A549 (cell line): ENCODE results near the gene RGS14. TPM values are rescaled to one million over a fixed set of nuclear protein-coding genes. Genes with fewer than 3 reads are reported as not detected.

ENCODE experiments used
- ATAC-seq, 2 experiments: fragments of 200-7000 bp in 1 of 2; fragments of >200 bp in 1 of 2; cut with Nextera tagmentation in 1 of 2; cut with Tn5 transposase in 1 of 2; 3 replicates each; pipeline versions ENCODE4 v1.8.0 to v1.9.1; 2018 to 2020; ENCODE audit warnings: mild to moderate bottlenecking in 1 of 2, moderate library complexity in 1 of 2
- CTCF ChIA-PET: fragments of 300-600 bp; sonication (Branson Sonifier 250); formaldehyde crosslinking; extraction: SDS; loops from one replicate; lab custom pipeline; 2021; ENCODE audit warnings: antibody characterized with exemption, inconsistent platforms; lab: Yijun Ruan, JAX
- POLR2A ChIA-PET: fragments of 350-600 bp; formaldehyde crosslinking; extraction: SDS; loops from one replicate; lab custom pipeline; 2021; ENCODE audit warnings: antibody characterized with exemption, inconsistent platforms; lab: Yijun Ruan, JAX
- DNase-seq, 2 experiments: peaks; one replicate each; pipeline versions ENCODE4 v3.0.0 to v3.0.0-alpha.2; 2011 to 2016; ENCODE audit warnings: low read depth in 1 of 2, low spot score in 1 of 2
- FAIRE-seq: peaks from 2 replicates; lab custom pipeline; 2011; peaks lifted over from hg19 to GRCh38; lab: Jason Lieb, UNC
- H3K27ac ChIP-seq, 2 experiments: fragments of >200 bp; sonication (Bioruptor Twin); formaldehyde crosslinking; 3 replicates each; pipeline ENCODE4 v1.5.1; 2016 to 2017
- H3K4me1 ChIP-seq: fragments of >200 bp; sonication (Bioruptor Twin); formaldehyde crosslinking; 3 replicates; pipeline ENCODE4 v1.6.1; 2016
- H3K4me2 ChIP-seq: fragments of >200 bp; sonication (Bioruptor Twin); formaldehyde crosslinking; 3 replicates; pipeline ENCODE4 v1.6.1; 2016
- H3K4me3 ChIP-seq: fragments of >200 bp; sonication (Bioruptor Twin); formaldehyde crosslinking; 3 replicates; pipeline ENCODE4 v1.5.1; 2016
- H3K9me3 ChIP-seq: fragments of >200 bp; sonication (Bioruptor Twin); formaldehyde crosslinking; 3 replicates; pipeline ENCODE4 v1.6.1; 2016
- ATOH8 ChIP-seq: fragments of 250-450 bp; sonication (Bioruptor Pico); IDR thresholded peaks from 2 replicates; pipeline ENCODE4 v1.5.0; 2020; ENCODE audit warnings: low read depth, mild to moderate bottlenecking, moderate library complexity
- BHLHE40 ChIP-seq: IDR thresholded peaks from 2 replicates; pipeline ENCODE4 v1.6.1; 2012; ENCODE audit warnings: low read depth, low read length, inconsistent platforms
- CBX8 ChIP-seq: fragments of 200-600 bp; sonication (generic); IDR thresholded peaks from 2 replicates; pipeline ENCODE4 v1.6.1; 2016
- CHD2 ChIP-seq: fragments of 150-350 bp; IDR thresholded peaks from 2 replicates; pipeline ENCODE4 v1.6.1; 2014; ENCODE audit warnings: low read length; ENCODE audit not compliant: partially characterized antibody
- CTCF ChIP-seq: fragments of >200 bp; sonication (Bioruptor Twin); formaldehyde crosslinking; IDR thresholded peaks from 3 replicates; pipeline ENCODE4 v1.5.1; 2016
- E2F6 ChIP-seq: IDR thresholded peaks from 2 replicates; pipeline ENCODE4 v1.6.1; 2012; ENCODE audit warnings: low read depth, borderline replicate concordance
- EHF ChIP-seq: fragments of 250-450 bp; sonication (Bioruptor Pico); IDR thresholded peaks from 2 replicates; pipeline ENCODE4 v1.5.0; 2020; ENCODE audit warnings: mild to moderate bottlenecking
- ELK1 ChIP-seq: fragments of 150-350 bp; IDR thresholded peaks from 2 replicates; pipeline ENCODE4 v1.6.1; 2014; ENCODE audit warnings: low read depth, mild to moderate bottlenecking, low read length
- EP300 ChIP-seq, 2 experiments: fragments of >200 bp; sonication (Bioruptor Twin); formaldehyde crosslinking; IDR thresholded peaks; 2 replicates in 1 of 2; 3 replicates in 1 of 2; pipeline ENCODE4 v1.6.1; 2016 to 2017
- ESRRA ChIP-seq: fragments of 150-350 bp; IDR thresholded peaks from 2 replicates; pipeline ENCODE4 v1.6.1; 2014; ENCODE audit warnings: mild to moderate bottlenecking, low read length, borderline replicate concordance
- FOSB ChIP-seq: fragments of 250-450 bp; sonication (Bioruptor Pico); IDR thresholded peaks from 2 replicates; pipeline ENCODE4 v1.5.0; 2020; ENCODE audit warnings: mild to moderate bottlenecking, moderate library complexity
- FOSL2 ChIP-seq, 2 experiments: fragments of 450-650 bp in 1 of 2; fragments of >200 bp in 1 of 2; sonication (Bioruptor Twin) in 1 of 2; formaldehyde crosslinking; IDR thresholded peaks; 2 replicates each; pipeline versions ENCODE4 v1.5.0 to v1.6.1; 2016 to 2020; ENCODE audit warnings: mild to moderate bottlenecking in 1 of 2, moderate library complexity in 1 of 2
- FOXS1 ChIP-seq: fragments of 250-450 bp; sonication (Bioruptor Pico); IDR thresholded peaks from 2 replicates; pipeline ENCODE4 v1.5.0; 2020; ENCODE audit warnings: mild to moderate bottlenecking, moderate library complexity
- GATA3 ChIP-seq: IDR thresholded peaks from 2 replicates; pipeline ENCODE4 v1.6.1; 2012; ENCODE audit warnings: borderline replicate concordance
- HDAC2 ChIP-seq: fragments of 200-600 bp; sonication (generic); IDR thresholded peaks from 2 replicates; pipeline ENCODE4 v1.6.1; 2016
- HES2 ChIP-seq: fragments of >200 bp; sonication (Bioruptor Twin); formaldehyde crosslinking; IDR thresholded peaks from 2 replicates; pipeline ENCODE4 v1.6.1; 2016
- HOXB5 ChIP-seq: fragments of 250-450 bp; sonication (Bioruptor Pico); IDR thresholded peaks from 2 replicates; pipeline ENCODE4 v1.5.0; 2020; ENCODE audit warnings: mild to moderate bottlenecking, moderate library complexity
- JUN ChIP-seq, 2 experiments: fragments of >200 bp; sonication (Bioruptor Twin); formaldehyde crosslinking; IDR thresholded peaks; 2 replicates in 1 of 2; 3 replicates in 1 of 2; pipeline ENCODE4 v1.6.1; 2016 to 2017
- MAX ChIP-seq: IDR thresholded peaks from 2 replicates; pipeline ENCODE4 v1.6.1; 2012
- NFE2L2 ChIP-seq: fragments of 150-350 bp; conservative IDR thresholded peaks from 2 replicates; pipeline ENCODE4 v1.6.1; 2014; ENCODE audit warnings: low read length
- NR3C1 ChIP-seq: fragments of >200 bp; sonication (Bioruptor Twin); formaldehyde crosslinking; IDR thresholded peaks from 3 replicates; pipeline ENCODE4 v1.6.1; 2017
- POLR2AphosphoS2 ChIP-seq: conservative IDR thresholded peaks from 2 replicates; pipeline ENCODE4 v1.6.1; 2012; ENCODE audit warnings: low read length, improper control_type of control experiment, inconsistent platforms
- RCOR1 ChIP-seq: fragments of 150-350 bp; IDR thresholded peaks from 2 replicates; pipeline ENCODE4 v1.6.1; 2014; ENCODE audit warnings: antibody characterized with exemption, low read length, low read depth
- SREBF2 ChIP-seq: fragments of 450-650 bp; IDR thresholded peaks from 2 replicates; pipeline ENCODE4 v1.6.1; 2014; ENCODE audit warnings: mild to moderate bottlenecking, moderate library complexity
- TFCP2L1 ChIP-seq: fragments of 250-450 bp; sonication (Bioruptor Pico); IDR thresholded peaks from 2 replicates; pipeline ENCODE4 v1.5.0; 2021; ENCODE audit warnings: mild to moderate bottlenecking
- TP53 ChIP-seq: fragments of 250-450 bp; sonication (Bioruptor Pico); IDR thresholded peaks from 2 replicates; pipeline ENCODE4 v1.5.0; 2021; ENCODE audit warnings: mild to moderate bottlenecking, moderate library complexity
- USF2 ChIP-seq: fragments of 450-650 bp; IDR thresholded peaks from 2 replicates; pipeline ENCODE4 v1.6.1; 2014; ENCODE audit warnings: antibody characterized with exemption
- ZC3H11A ChIP-seq: fragments of 450-650 bp; IDR thresholded peaks from 2 replicates; pipeline ENCODE4 v1.6.1; 2014; ENCODE audit warnings: antibody characterized with exemption, mild to moderate bottlenecking
- ZNF302 ChIP-seq: fragments of 250-450 bp; sonication (Bioruptor Pico); IDR thresholded peaks from 2 replicates; pipeline ENCODE4 v1.9.0; 2021; ENCODE audit warnings: inconsistent platforms, mild to moderate bottlenecking, moderate library complexity
- ZSCAN20 ChIP-seq: fragments of 250-450 bp; sonication (Bioruptor Pico); IDR thresholded peaks from 2 replicates; pipeline ENCODE4 v1.8.0; 2022; ENCODE audit warnings: mild to moderate bottlenecking, moderate library complexity
- WGBS: methylation state at CpG from one replicate; pipeline ENCODE4 v1.1.6; 2017; ENCODE audit errors: missing lambda C conversion rate; 5-methylcytosine and 5-hydroxymethylcytosine counted together
- polyA plus RNA-seq, 4 experiments: library from polyadenylated mRNA; depleted of rRNA in 3 of 4; stranded (reverse); fragments of >200 nt; fragmentation: RNase III in 1 of 4; extraction: RNeasy Plus Mini Kit Qiagen cat#74134 plus additional on column Dnase treatment in 1 of 4; gene quantifications; 2 replicates in 3 of 4; 3 replicates in 1 of 4; pipeline ENCODE4 v1.2.3, GENCODE V29; 2011 to 2017

The RGS14 gene
- polyA plus RNA-seq, 2 of the 4 experiments (the other 2 are of a cell fraction) = 3.9 to 8.4 TPM

- Histone ChIP-seq H3K9me3 (no peaks in the 10 kb centered on the region), H3K4me1 (peaks cover 3% of the 10 kb centered on the region; the same call in 1 of the 3 replicates), H3K4me2 (peak overlapping the region; percentile 82), H3K27ac (peak overlapping the region; percentile 54 to 83; a peak in 5 of 6 replicates), H3K4me3 (peak overlapping the region; percentile 54)
- 25% methylated on average over 26 of the region's 59 CpGs for WGBS
- no peak for FAIRE-seq
- peak; percentile 47 to 79 for DNase-seq
- ATAC-seq = peak; percentile 76 to 87
- ChIA-PET POLR2A (interaction anchor here (2.1 to 2.4 kb wide), 2 partner anchors 11 kb away, joined by 6 to 8 read pairs; partner anchors contain the start of gene LMAN2), CTCF (interaction anchor here (0.7 to 33.9 kb wide), 10 partner anchors 7 to 249 kb away, joined by 3 to 1107 read pairs (median 6); partner anchors contain the start of genes F12, LMAN2, PFN3 and SLC34A1)
- TF ChIP-seq E2F6 = 0 out of 2 replicates have a peak, but pooled peaks have one; percentile 25
- no peak for TF ChIP-seq CBX8
- TF ChIP-seq CTCF = no peak
- peak; percentile 3; the same call in 1 of the 2 replicates for TF ChIP-seq MAX
Measured at GRCh38 chr5:177362610-177363507, 5.1 kb downstream of the RGS14 start.

- ChIA-PET POLR2A (interaction anchor here (2.4 kb wide), 1 partner anchor 12 kb away, joined by 8 read pairs; the partner anchor contains the start of gene LMAN2), CTCF (interaction anchor here (1.2 to 33.9 kb wide), 5 partner anchors 35 to 93 kb away, joined by 3 to 1107 read pairs (median 5); partner anchors contain the start of genes F12, PFN3 and SLC34A1)
- DNase-seq = no peak
- Histone ChIP-seq H3K27ac (peak overlapping the region in 1 of 2 experiments; percentile 83; a peak in 4 of 6 replicates), H3K4me1 (peaks cover 3% of the 10 kb centered on the region; the same call in 1 of the 3 replicates), H3K4me2 (peak overlapping the region; percentile 82), H3K9me3 (no peaks in the 10 kb centered on the region), H3K4me3 (peak overlapping the region; percentile 54)
- no peak for ATAC-seq
- WGBS = 28% methylated on average over 10 of the region's 10 CpGs
- FAIRE-seq = no peak
- peak; percentile 92 for TF ChIP-seq HDAC2
- TF ChIP-seq FOSL2 (IDR thresholded peaks at IDR 0.05) = no peak
- TF ChIP-seq FOSL2 (CRISPR knock-in tag; IDR thresholded peaks at IDR 0.05) = no peak
- TF ChIP-seq HOXB5 (CRISPR knock-in tag) = no peak
- no peak for TF ChIP-seq NR3C1
- no peak for TF ChIP-seq FOSB (CRISPR knock-in tag)
- TF ChIP-seq ZSCAN20 (CRISPR knock-in tag) = no peak
- TF ChIP-seq SREBF2 = no peak
- TF ChIP-seq EP300 (IDR thresholded peaks at IDR 0.05) = no peak
- no peak for TF ChIP-seq TFCP2L1 (CRISPR knock-in tag)
- TF ChIP-seq JUN (IDR thresholded peaks at IDR 0.05) = peak in 1 of 2 experiments; percentile 44; a peak in 2 of 5 replicates
- no peak for TF ChIP-seq POLR2AphosphoS2
- TF ChIP-seq HES2 = no peak
- TF ChIP-seq BHLHE40 = no peak
- no peak for TF ChIP-seq ATOH8 (CRISPR knock-in tag)
- TF ChIP-seq ESRRA = no peak
- TF ChIP-seq RCOR1 = no peak
- TF ChIP-seq GATA3 = no peak
- no peak for TF ChIP-seq NFE2L2
- no peak for TF ChIP-seq CHD2
- TF ChIP-seq ZC3H11A = no peak
- no peak for TF ChIP-seq EHF (CRISPR knock-in tag)
- TF ChIP-seq TP53 (CRISPR knock-in tag) = no peak
- no peak for TF ChIP-seq ELK1
- no peak for TF ChIP-seq ZNF302 (CRISPR knock-in tag)
- no peak for TF ChIP-seq USF2
- no peak for TF ChIP-seq FOXS1 (CRISPR knock-in tag)
Measured at GRCh38 chr5:177363565-177363964, 5.8 kb downstream of the RGS14 start.
